Measurements from ENCODE around the gene CEACAM19. TPM values are rescaled to one million over a fixed set of nuclear protein-coding genes. Genes with fewer than 3 reads are reported as not detected.
"Not testable (repeated sequence)": the region's sequence is repeated elsewhere in the genome, so short reads cannot be mapped to it uniquely, and the experiment has no call there.

Gene CEACAM19
- total RNA-seq, 1 experiment from 2014 or later: 0.12 TPM

- DNase-seq (ENCODE audit: low read depth): no peak
Measured at GRCh38 chr19:44673510-44673909, 2.2 kb downstream of the CEACAM19 start.

GRCh38 chr19:44675521-44675920 is 4.2 kb downstream of the CEACAM19 start:
- DNase-seq (ENCODE audit: low read depth): no peak

- peak; percentile 79 for DNase-seq (ENCODE audit: low read depth)
Measured at GRCh38 chr19:44677019-44677811, 5.9 kb downstream of the CEACAM19 start.

- DNase-seq (ENCODE audit: low read depth): no peak
Measured at GRCh38 chr19:44680536-44680935, 9.3 kb downstream of the CEACAM19 start.

- no peak for DNase-seq (ENCODE audit: low read depth)
Measured at GRCh38 chr19:44681992-44682790, 10.9 kb downstream of the CEACAM19 start.

GRCh38 chr19:44682807-44683206 is 11.5 kb downstream of the CEACAM19 start:
- DNase-seq (ENCODE audit: low read depth): no peak

- DNase-seq (ENCODE audit: low read depth): no peak
Measured at GRCh38 chr19:44683434-44684210, 12.3 kb downstream of the CEACAM19 start.

- DNase-seq (ENCODE audit: low read depth): not testable (repeated sequence)
Measured at GRCh38 chr19:44684396-44684795, 13.1 kb downstream of the CEACAM19 start.

GRCh38 chr19:44684892-44685863 is 13.9 kb downstream of the CEACAM19 start:
- DNase-seq (ENCODE audit: low read depth): peak; percentile 97

- DNase-seq (ENCODE audit: low read depth): peak; percentile 57
Measured at GRCh38 chr19:44685877-44686276, 14.6 kb downstream of the CEACAM19 start.

- no peak for DNase-seq (ENCODE audit: low read depth)
Measured at GRCh38 chr19:44686896-44687295, 15.6 kb downstream of the CEACAM19 start.

GRCh38 chr19:44687888-44688287 is 16.6 kb downstream of the CEACAM19 start:
- DNase-seq (ENCODE audit: low read depth): no peak

- DNase-seq (ENCODE audit: low read depth): peak; percentile 60
Measured at GRCh38 chr19:44689290-44690130, 18.2 kb downstream of the CEACAM19 start.

- no peak for DNase-seq (ENCODE audit: low read depth)
Measured at GRCh38 chr19:44690131-44690440, 18.8 kb downstream of the CEACAM19 start.

GRCh38 chr19:44692379-44692721 is 21.1 kb downstream of the CEACAM19 start:
- DNase-seq (ENCODE audit: low read depth): no peak

- no peak for DNase-seq (ENCODE audit: low read depth)
Measured at GRCh38 chr19:44694184-44694579, 22.9 kb downstream of the CEACAM19 start.

GRCh38 chr19:44696939-44697669 is 25.8 kb downstream of the CEACAM19 start:
- no peak for DNase-seq (ENCODE audit: low read depth)

GRCh38 chr19:44697670-44698034 is 26.4 kb downstream of the CEACAM19 start:
- DNase-seq (ENCODE audit: low read depth): no peak

- DNase-seq (ENCODE audit: low read depth): no peak
Measured at GRCh38 chr19:44698492-44699201, 27.4 kb downstream of the CEACAM19 start, which contains the start of gene CEACAM16. Gene CEACAM16, plus strand, starts transcription at chr19:44699151. Its CDS starts 2,306 bp downstream, at chr19:44701457.
